Endometrium (tissue), 2 donors: Measurements from ENCODE around the gene FADS2.

Experiments used
- FAIRE-seq: peaks from 2 replicates; lab custom pipeline; 2012; peaks lifted over from hg19 to GRCh38; lab: Jason Lieb, UNC
- donor health status: control.
- donor health status: control.

The FADS2 gene

GRCh38 chr11:61795876-61796526 is 32.1 kb upstream of the FADS2 start:
- no peak for FAIRE-seq

- FAIRE-seq: peak; percentile 63
Measured at GRCh38 chr11:61797263-61797944, 30.7 kb upstream of the FADS2 start.

GRCh38 chr11:61799665-61800284 is 28.3 kb upstream of the FADS2 start:
- FAIRE-seq: no peak

DNA sequence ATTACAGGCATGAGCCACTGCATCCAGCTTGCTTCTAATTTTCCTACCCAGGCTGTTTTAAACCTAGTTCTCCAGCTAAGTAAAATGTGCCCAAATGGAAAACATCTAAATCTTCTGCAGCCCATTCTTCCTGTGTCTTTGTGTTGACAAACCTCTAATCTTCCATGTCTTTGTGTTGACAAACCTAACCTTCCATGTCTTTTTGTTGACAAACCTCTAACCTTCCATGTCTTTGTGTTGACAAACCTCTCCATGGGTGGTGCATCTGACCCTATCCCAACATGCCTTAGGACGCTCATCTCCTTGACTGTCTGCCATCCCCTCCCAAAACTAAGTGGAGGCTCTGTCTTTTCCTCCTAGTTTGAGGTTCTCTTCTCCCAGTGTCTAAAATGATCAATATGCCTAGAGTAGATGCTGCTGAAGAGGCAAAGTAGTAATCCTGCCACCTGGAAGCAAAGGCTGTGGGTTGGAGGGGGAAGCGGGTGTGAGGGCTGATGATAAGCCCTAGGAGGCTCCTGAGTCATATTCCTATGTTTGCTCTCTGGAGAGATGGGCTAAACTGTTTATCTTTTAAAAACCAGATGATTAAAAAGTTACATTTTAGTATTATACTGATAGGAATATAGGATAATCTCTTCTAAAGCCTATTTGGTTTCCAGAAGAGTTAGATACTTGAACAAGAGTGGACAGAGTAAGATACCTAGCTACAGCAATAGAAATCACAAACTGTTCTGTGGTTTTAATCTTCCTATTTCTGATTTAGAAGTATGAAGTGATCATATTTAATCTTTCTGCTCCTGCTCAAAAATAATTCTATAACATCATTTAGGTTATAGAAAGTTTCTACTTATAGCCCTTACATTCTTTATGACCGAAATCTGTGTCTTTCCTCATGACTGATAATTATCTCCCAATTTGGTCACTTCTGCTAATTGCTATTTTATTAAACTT is 27.5 kb upstream of the FADS2 start:
- no peak for FAIRE-seq

DNA sequence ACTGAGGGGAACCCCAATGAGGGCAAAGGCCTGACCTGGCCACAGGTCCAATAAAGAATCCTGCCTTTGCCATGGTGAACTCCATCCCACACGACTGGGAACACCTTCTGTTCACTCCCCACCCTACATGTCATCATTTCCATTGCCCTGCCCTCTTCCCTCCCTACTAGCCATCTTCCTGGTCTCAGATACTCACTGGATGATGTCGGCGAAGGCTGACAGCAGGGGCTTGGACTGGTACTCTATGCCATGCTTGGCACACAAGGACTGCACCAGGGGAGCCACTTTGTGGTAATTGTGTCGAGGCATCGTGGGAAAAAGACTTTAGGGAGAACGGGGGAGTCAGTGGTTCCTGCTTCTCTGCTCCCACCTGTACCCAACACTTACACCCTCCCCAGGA is 25.5 kb upstream of the FADS2 start:
- no peak for FAIRE-seq

GRCh38 chr11:61803889-61804647 is 24.0 kb upstream of the FADS2 start:
- FAIRE-seq: no peak

GRCh38 chr11:61805146-61805545 is 23.0 kb upstream of the FADS2 start:
- no peak for FAIRE-seq

- FAIRE-seq: no peak
Measured at GRCh38 chr11:61806785-61807184, 21.3 kb upstream of the FADS2 start.

- no peak for FAIRE-seq
Measured at GRCh38 chr11:61810671-61811175, 17.4 kb upstream of the FADS2 start.

GRCh38 chr11:61811831-61812230 is 16.3 kb upstream of the FADS2 start:
- FAIRE-seq: no peak

DNA sequence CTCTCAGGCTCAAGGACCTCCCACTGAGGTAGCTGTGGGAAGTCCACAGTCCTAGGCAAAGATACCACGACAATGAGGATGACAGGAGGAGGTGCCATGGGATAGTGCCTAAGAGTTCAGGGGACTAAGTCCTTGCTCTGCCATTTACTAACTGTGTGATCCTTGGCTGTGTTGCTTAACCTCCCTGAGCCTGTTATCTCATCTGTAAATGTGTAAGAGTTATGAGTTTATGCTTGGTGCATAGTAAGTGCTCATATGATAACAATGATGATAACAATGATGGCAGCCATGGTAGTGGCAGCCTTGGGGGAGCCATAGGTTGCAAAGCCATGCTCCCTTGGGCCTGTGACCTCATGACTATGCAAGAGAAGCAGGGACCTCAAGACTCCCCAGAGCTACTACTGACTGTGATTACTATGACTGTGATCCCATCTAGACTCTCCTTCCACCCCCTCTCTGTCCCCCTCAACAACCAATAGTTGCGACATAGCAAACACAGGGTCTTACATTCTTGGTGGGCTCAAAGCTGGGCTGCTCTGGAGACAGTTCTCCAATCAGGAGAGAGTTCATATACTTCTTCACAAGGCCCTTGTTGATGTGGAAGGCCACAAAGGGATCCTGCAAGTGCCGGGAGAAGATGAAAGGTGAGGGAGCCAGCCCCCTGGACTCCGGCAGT is 15.2 kb upstream of the FADS2 start:
- FAIRE-seq: no peak

DNA sequence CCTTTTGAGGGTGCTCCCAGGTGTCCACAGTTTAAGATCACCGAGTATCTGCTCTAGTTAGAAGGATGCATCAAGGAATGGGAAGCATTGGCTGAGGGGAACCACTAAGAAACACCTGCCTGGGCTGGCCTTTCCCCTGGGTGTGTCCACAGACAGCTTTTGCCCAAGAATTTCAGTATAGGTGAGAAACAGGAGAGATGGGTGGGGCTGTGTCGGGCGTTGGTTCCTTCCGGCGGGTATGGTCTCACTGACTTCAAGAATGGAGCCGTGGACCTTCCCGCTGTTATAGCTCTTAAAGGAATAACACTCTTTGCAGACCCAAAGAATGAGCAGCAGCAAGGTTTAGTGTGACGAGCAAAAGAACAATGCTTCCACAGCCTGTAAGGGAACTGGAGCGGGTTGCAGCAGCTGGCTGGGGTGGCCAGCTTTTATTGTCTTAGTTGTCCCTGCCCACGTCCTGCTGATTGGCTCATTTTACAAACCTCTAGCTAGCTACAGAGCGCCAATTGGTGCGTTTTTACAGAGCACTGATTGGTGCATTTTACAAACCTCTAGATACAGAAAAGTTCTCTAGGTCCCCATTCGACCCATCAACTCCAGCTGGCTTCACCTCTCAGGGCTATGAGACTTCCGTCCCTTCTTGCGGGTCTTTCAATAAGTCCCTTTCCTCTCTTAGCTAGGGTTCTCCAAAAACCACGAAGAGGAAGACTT is 13.7 kb upstream of the FADS2 start:
- no peak for FAIRE-seq

DNA sequence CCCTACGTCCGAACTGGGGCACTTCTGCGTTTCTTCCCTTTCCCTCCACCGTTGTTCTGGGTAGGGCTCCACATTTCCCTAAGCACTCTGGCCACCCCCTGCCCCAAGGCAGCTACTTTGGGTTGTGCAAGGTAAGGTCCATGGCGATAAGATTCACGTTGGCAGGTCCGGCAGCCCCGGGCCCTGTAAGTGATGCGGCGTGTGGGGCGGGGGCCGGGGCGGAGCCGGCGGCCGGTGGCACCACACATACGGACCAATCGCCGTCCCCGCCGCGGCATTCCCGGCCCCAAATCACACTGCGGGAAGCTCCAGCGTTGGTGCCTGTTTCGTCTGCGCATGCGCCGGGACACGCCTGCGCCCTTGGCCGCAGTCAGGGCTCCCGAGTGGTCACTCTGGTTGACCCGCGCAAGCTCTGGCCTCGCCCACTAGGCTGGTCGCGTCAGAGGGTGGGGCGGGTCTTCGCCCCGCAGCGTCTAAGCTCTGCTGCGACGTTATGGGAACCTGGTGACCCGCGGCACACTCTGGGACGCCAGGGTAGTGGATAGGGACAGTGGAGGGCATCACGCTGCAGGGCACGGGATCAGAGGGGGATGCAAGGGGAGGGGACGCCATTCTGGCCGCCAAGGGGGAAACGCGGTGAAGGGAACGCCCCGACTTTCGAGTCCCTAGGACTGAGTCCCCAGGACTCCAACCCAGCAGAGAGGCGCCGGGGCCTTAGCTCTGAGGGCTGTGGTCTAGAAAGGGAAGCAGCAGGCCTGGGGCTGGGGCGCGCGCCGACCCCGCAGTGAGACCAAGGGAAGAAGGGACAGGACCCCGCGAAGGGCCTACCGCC is 12.9 kb upstream of the FADS2 start:
- no peak for FAIRE-seq

- FAIRE-seq: no peak
Measured at GRCh38 chr11:61815790-61816735, 12.0 kb upstream of the FADS2 start.

GRCh38 chr11:61816736-61817455 is 11.2 kb upstream of the FADS2 start, which contains the start of gene FADS1:
TSS of gene FADS1 (minus strand) at chr11:61817003. CDS start at chr11:61816929, 74 bp downstream.
- no peak for FAIRE-seq

- FAIRE-seq: no peak
Measured at GRCh38 chr11:61817471-61818202, 10.5 kb upstream of the FADS2 start.

DNA sequence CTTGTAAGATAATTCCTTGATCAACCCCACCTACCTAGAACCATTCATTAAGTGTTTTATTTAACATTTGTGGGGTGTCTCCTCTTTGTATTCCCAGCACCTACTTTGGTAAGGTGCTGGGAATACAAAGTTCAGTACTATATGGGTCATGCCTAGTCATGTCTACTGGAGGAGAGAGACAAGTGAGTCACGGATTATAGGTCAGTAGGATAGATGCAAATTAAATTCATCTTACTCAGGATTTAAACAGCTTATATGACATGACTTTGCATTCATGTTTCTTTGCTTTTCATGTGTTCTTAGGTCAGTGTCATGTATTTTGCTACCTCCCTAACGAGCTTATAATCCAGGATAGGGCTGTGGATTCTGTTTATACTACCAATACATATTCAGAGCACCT is 7.9 kb upstream of the FADS2 start:
- no peak for FAIRE-seq
